ENCODE data around the gene MRTFB. TPM values are rescaled to one million over a fixed set of nuclear protein-coding genes. Genes with fewer than 3 reads are reported as not detected.

The MRTFB gene
- total and polyA plus RNA-seq, 2 donors (not counting 3 experiments of a cell fraction or from before 2014, with no cell fraction given): 19.6 to 49.5 TPM

DNA sequence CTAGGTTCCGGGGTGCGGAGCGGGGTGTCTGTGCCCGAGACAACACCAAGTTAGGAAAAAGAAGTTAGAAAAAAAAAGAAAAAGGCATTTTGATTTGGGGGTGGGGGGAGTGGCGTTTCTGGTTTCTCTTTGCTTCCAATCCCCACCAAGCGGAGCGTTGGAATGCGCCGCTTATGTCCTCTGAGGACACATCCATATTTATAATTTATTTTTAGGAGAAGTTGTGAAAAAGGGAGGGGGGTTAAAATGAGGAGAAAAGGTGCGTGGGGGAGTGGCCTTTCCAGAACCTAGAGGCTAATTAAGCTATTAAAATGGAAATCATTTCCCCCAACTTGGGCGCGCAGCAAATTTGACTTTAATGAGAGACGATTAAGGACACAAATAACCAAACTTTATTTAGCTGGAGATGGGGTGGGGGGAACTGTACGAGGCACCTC lies 232.1 kb downstream of the MRTFB start:
- H3K27ac ChIP-seq (ENCODE audit: insufficient read depth, low read depth, low read length): no peak overlapping the region
- H3K9ac ChIP-seq (replicated peaks; ENCODE audit: extremely low read depth, insufficient read depth, low read length): peak overlapping the region; percentile 55
- peaks cover 10% of the 10 kb centered on the region for H3K4me1 ChIP-seq (ENCODE audit: control insufficient read depth, extremely low read depth, insufficient read depth, low read length)
- peak; percentile 62 for FAIRE-seq
- peak overlapping the region; percentile 80 to 93 (median 83) for H3K4me3 ChIP-seq (replicated peaks in 1 of 3; ENCODE audit: insufficient read depth in 1 of 3, low read depth in 1 of 3, low read length in 3 of 3)
- peak overlapping the region; percentile 92 for H2AFZ ChIP-seq (ENCODE audit: low read depth, low read length)
- H4K20me1 ChIP-seq (replicated peaks; ENCODE audit: control insufficient read depth, extremely low read depth, insufficient read depth, low read length): no peaks in the 10 kb centered on the region
- H3K79me2 ChIP-seq (ENCODE audit: control insufficient read depth, insufficient read depth, low read length): peaks cover 16% of the 10 kb centered on the region
- DNase-seq (ENCODE audit: low read depth, low spot score): no peak
- ChIA-PET POLR2A (no interaction called here), CTCF (interaction anchor here (0.9 to 1.6 kb wide), 2 partner anchors 14 to 24 kb away, joined by 3 to 5 read pairs; no protein-coding TSS in a partner anchor)
- TF ChIP-seq MYC (IDR thresholded peaks at IDR 0.05; ENCODE audit: low read depth, low read length): no peak
- no peak for TF ChIP-seq EZH2 (IDR thresholded peaks at IDR 0.05; ENCODE audit: borderline replicate concordance, low read depth, low read length, severe bottlenecking)
- TF ChIP-seq GATA2 (IDR thresholded peaks at IDR 0.05; ENCODE audit: insufficient read depth, insufficient read length, low read depth, low read length): no peak
- TF ChIP-seq FOS (IDR thresholded peaks at IDR 0.05; ENCODE audit: borderline replicate concordance, insufficient read depth, low read length): no peak
- TF ChIP-seq, protein P1, sequence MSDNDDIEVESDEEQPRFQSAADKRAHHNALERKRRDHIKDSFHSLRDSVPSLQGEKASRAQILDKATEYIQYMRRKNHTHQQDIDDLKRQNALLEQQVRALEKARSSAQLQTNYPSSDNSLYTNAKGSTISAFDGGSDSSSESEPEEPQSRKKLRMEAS (IDR thresholded peaks at IDR 0.05; ENCODE audit: insufficient read depth, insufficient read length): no peak
- no peak for TF ChIP-seq JUN (IDR thresholded peaks at IDR 0.05; ENCODE audit: borderline replicate concordance, insufficient read depth, insufficient read length, low read depth)
- TF ChIP-seq, protein P2, sequence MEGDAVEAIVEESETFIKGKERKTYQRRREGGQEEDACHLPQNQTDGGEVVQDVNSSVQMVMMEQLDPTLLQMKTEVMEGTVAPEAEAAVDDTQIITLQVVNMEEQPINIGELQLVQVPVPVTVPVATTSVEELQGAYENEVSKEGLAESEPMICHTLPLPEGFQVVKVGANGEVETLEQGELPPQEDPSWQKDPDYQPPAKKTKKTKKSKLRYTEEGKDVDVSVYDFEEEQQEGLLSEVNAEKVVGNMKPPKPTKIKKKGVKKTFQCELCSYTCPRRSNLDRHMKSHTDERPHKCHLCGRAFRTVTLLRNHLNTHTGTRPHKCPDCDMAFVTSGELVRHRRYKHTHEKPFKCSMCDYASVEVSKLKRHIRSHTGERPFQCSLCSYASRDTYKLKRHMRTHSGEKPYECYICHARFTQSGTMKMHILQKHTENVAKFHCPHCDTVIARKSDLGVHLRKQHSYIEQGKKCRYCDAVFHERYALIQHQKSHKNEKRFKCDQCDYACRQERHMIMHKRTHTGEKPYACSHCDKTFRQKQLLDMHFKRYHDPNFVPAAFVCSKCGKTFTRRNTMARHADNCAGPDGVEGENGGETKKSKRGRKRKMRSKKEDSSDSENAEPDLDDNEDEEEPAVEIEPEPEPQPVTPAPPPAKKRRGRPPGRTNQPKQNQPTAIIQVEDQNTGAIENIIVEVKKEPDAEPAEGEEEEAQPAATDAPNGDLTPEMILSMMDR (IDR thresholded peaks at IDR 0.05; ENCODE audit: extremely low read depth in 1 of 2, insufficient read depth in 1 of 2, low read depth in 1 of 2, low read length in 2 of 2): no peak
- dilution Hi-C loops (cut with MboI; ENCODE audit: extremely low pct_ligation_motif_present, low sequenced_read_pairs) (no loop called here), intact Hi-C loops (cut with micrococcal nuclease) (loop anchor here (5.0 kb wide), 2 partner anchors 51 to 381 kb away; partner anchors contain the start of gene ERCC4)
- no peaks in the 10 kb centered on the region for H3K9me3 ChIP-seq (replicated peaks; ENCODE audit: control insufficient read depth, insufficient read depth, low read length)
- H3K4me2 ChIP-seq (ENCODE audit: insufficient read depth, low read length): peak overlapping the region; percentile 93
- H3K27me3 ChIP-seq (ENCODE audit: control insufficient read depth in 2 of 2, insufficient read depth in 2 of 2, low read length in 2 of 2): no peaks in the 10 kb centered on the region
- H3K36me3 ChIP-seq (ENCODE audit: control insufficient read depth in 2 of 2, extremely low read depth in 1 of 2, insufficient read depth in 2 of 2, low read length in 2 of 2): no peaks in the 10 kb centered on the region
- BruUV-seq (replicated peaks): no TSS peak
- no peaks in the 10 kb centered on the region for H3K9me1 ChIP-seq (replicated peaks; ENCODE audit: control insufficient read depth, extremely low read depth, insufficient read depth, low read length)

Measured in endothelial cell of umbilical vein (primary cell).